GM18907 (cell line): Measurements from ENCODE around the gene TEX26.

Experiments
- ATAC-seq: cut with Tn5 transposase; IDR thresholded peaks from one replicate; pipeline ENCODE4 v1.9.1; 2021; ENCODE audit warnings: mild to moderate bottlenecking, moderate library complexity; ENCODE audit not compliant: unreplicated experiment

Gene TEX26

GRCh38 chr13:31011193-31011860, 78.9 kb downstream of the TEX26 start:
- no peak for ATAC-seq

GRCh38 chr13:31011901-31012654, 79.6 kb downstream of the TEX26 start:
- peak; percentile 47 for ATAC-seq

- no peak for ATAC-seq
Observed at GRCh38 chr13:31012655-31013024, 80.2 kb downstream of the TEX26 start.

GRCh38 chr13:31014456-31014855, 82.0 kb downstream of the TEX26 start:
- ATAC-seq = no peak

GRCh38 chr13:31015199-31015598, 82.7 kb downstream of the TEX26 start:
- no peak for ATAC-seq

GRCh38 chr13:31016342-31017325, 84.2 kb downstream of the TEX26 start:
- no peak for ATAC-seq

- no peak for ATAC-seq
Observed at GRCh38 chr13:31018511-31018910, 86.1 kb downstream of the TEX26 start.

- no peak for ATAC-seq
Observed at GRCh38 chr13:31020996-31021395, 88.5 kb downstream of the TEX26 start.

GRCh38 chr13:31022288-31022895, 89.9 kb downstream of the TEX26 start:
- ATAC-seq = no peak

- ATAC-seq = no peak
Observed at GRCh38 chr13:31022928-31023530, 90.6 kb downstream of the TEX26 start.
